ENCODE results near the gene GABARAPL1. TPM values are rescaled to one million over a fixed set of nuclear protein-coding genes. Genes with fewer than 3 reads are reported as not detected.

GABARAPL1 gene
- total RNA-seq, 1 donor from 2014 or later = 96.2 TPM

DNA sequence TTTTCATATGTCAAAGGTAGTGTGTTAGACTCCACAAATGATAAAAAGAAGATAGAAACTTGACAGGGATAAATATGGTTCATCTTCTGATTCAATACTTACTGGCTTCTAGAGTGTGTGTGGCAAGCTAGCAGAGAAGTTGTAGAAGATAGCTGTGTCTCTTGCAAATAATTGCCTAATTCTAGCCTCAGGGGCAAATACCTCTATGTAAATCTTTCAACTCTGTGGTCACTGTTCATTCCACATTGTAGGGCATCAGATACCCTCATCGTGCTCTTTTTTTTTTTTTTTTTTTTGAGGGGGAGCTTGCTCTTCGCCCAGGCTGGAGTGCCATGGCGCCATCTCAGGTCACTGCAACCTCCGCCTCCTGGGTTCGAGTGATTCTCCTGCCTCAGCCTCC is 42.5 kb upstream of the GABARAPL1 start:
- TF ChIP-seq, protein P1, sequence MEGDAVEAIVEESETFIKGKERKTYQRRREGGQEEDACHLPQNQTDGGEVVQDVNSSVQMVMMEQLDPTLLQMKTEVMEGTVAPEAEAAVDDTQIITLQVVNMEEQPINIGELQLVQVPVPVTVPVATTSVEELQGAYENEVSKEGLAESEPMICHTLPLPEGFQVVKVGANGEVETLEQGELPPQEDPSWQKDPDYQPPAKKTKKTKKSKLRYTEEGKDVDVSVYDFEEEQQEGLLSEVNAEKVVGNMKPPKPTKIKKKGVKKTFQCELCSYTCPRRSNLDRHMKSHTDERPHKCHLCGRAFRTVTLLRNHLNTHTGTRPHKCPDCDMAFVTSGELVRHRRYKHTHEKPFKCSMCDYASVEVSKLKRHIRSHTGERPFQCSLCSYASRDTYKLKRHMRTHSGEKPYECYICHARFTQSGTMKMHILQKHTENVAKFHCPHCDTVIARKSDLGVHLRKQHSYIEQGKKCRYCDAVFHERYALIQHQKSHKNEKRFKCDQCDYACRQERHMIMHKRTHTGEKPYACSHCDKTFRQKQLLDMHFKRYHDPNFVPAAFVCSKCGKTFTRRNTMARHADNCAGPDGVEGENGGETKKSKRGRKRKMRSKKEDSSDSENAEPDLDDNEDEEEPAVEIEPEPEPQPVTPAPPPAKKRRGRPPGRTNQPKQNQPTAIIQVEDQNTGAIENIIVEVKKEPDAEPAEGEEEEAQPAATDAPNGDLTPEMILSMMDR (IDR thresholded peaks at IDR 0.05; ENCODE audit: unreplicated experiment) = no peak
- Mint-ChIP-seq H3K4me3 (ENCODE audit: low read depth) (no peak overlapping the region), H3K27ac (no peak overlapping the region), H3K4me1 (ENCODE audit: low read depth) (no peaks in the 10 kb centered on the region), H3K9me3 (ENCODE audit: low read depth) (no peaks in the 10 kb centered on the region), H3K27me3 (no peaks in the 10 kb centered on the region), H3K36me3 (ENCODE audit: insufficient read depth) (no peaks in the 10 kb centered on the region)
- no peak for DNase-seq (ENCODE audit: low spot score, unreplicated experiment)

DNA sequence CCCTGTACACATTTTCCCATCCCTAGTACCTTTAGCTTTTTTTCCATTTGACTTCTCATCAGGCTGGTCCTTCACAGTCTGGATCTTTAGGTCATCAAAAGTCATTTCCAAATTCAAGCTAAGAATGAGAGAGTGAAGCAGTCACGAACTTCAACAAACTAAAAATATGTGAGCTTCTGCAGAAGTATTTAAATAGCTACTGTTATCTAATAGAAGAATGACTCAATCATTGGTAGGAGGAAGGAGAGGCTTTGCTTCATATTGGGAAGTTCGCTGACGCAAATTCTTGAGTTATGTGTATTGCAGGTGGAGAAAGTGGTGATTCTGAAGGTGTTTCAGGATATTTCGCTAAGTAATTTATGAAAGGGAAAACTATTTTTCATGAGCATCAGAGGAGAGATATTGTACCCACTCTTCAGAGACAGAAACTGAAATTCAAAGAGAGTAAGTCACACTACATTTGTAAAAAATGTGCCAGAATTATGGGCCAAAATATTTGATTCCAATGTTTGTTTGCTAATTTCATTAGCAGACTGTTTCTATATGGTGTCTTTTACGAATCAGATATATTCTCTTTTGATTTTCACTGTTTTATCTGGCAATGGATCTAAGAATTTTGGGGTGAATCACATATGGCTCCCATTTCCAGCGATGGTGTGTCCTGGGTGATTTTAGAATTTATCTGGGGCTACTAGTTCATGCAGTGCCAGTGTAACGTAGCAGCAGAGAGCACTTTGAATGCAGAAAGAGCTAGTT is 40.5 kb upstream of the GABARAPL1 start, which contains the start of gene OLR1:
OLR1 (minus strand) TSS at position 160 of the 756 bp plus-strand sequence; CDS start at position 105, 55 bp downstream.
- DNase-seq (ENCODE audit: low spot score, unreplicated experiment) = no peak
- H3K27ac Mint-ChIP-seq = no peak within 1 kb of the TSS

DNA sequence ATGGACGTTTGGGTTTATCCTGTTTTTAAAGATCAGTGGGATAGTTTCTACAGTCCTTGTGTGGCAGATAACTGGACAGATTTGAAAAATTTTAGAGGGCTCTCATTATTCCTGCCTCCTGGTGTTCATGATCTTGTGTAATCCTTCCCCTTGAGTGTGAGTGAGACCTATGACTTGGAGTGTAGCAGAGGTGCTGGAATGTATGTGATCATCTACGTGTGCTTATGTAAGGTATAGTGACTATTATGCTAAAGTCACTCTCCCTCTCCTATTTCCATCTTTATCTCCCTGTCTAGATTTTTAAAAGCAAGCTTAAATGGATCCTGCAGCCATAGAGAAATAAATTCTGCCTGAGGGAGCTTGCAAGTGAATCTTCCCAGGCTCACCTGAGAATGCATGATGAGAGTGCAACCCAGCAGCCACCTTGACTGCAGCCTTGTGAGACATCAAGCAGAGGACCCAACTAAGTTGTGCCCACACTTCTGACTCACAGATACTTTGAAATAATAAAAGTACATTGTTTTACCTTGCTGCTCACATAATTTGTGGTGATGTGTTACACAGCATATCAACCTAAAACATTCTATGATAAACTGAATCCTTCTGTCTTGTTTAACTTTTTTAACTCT is 37.6 kb upstream of the GABARAPL1 start:
- H3K4me1 Mint-ChIP-seq (ENCODE audit: low read depth) = peaks cover 9% of the 10 kb centered on the region
- no peak overlapping the region for H3K27ac Mint-ChIP-seq
- no peaks in the 10 kb centered on the region for H3K36me3 Mint-ChIP-seq (ENCODE audit: insufficient read depth)
- H3K27me3 Mint-ChIP-seq = peaks cover 9% of the 10 kb centered on the region
- TF ChIP-seq, protein P1 (IDR thresholded peaks at IDR 0.05; ENCODE audit: unreplicated experiment) = no peak
- no peak overlapping the region for H3K4me3 Mint-ChIP-seq (ENCODE audit: low read depth)
- DNase-seq (ENCODE audit: low spot score, unreplicated experiment) = no peak
- no peaks in the 10 kb centered on the region for H3K9me3 Mint-ChIP-seq (ENCODE audit: low read depth)

More for the DNA sequence above, 40.5 kb upstream of the GABARAPL1 start, which contains the start of gene OLR1:
- Mint-ChIP-seq H3K36me3 (ENCODE audit: insufficient read depth) (no peaks in the 10 kb centered on the region), H3K9me3 (ENCODE audit: low read depth) (no peaks in the 10 kb centered on the region), H3K27me3 (no peaks in the 10 kb centered on the region), H3K4me1 (ENCODE audit: low read depth) (peaks cover 9% of the 10 kb centered on the region), H3K4me3 (ENCODE audit: low read depth) (no peak within 1 kb of the TSS)
- TF ChIP-seq, protein P1 (IDR thresholded peaks at IDR 0.05; ENCODE audit: unreplicated experiment) = no peak

DNA sequence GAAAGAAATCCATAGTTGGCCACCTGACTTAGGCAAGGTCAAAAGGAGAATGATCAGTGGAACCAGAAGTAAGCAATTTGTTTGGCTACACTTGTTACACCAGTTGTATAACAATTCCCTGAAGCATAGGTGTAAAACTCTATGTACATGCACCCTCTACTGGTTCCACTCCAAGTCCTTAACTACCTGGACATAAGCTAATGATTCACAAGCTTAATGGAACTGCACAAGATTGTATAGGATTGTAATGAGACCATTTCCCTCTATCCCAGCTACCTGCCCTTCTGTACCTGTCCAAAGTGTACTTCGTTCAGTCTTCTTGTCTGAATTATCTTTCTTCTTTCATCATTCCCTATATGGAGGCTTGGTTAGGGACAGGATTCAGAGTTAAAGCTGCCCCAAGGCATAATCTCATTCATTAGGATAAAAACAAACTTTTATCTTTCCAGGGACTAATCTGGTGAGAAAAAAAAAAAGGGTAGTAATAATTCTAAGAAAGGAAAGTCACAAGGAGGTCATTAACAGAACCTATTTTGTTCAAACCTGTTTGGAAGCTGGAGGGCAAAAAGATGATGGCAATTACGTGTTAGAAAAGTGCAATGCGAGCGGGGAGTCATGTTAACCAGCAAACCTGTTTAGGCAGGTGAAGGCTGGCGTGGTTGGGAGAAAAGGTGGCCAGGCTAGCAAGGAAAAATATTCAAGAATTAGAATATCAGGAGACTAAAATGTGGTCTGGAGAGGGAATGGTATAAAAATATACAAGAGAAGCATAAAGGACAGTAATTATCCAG is 36.6 kb upstream of the GABARAPL1 start:
- no peak overlapping the region for H3K27ac Mint-ChIP-seq
- H3K4me1 Mint-ChIP-seq (ENCODE audit: low read depth) = peaks cover 9% of the 10 kb centered on the region
- no peaks in the 10 kb centered on the region for H3K9me3 Mint-ChIP-seq (ENCODE audit: low read depth)
- peaks cover 9% of the 10 kb centered on the region for H3K27me3 Mint-ChIP-seq
- DNase-seq (ENCODE audit: low spot score, unreplicated experiment) = no peak
- no peak overlapping the region for H3K4me3 Mint-ChIP-seq (ENCODE audit: low read depth)
- no peaks in the 10 kb centered on the region for H3K36me3 Mint-ChIP-seq (ENCODE audit: insufficient read depth)
- TF ChIP-seq, protein P1 (IDR thresholded peaks at IDR 0.05; ENCODE audit: unreplicated experiment) = peak; percentile 15

DNA sequence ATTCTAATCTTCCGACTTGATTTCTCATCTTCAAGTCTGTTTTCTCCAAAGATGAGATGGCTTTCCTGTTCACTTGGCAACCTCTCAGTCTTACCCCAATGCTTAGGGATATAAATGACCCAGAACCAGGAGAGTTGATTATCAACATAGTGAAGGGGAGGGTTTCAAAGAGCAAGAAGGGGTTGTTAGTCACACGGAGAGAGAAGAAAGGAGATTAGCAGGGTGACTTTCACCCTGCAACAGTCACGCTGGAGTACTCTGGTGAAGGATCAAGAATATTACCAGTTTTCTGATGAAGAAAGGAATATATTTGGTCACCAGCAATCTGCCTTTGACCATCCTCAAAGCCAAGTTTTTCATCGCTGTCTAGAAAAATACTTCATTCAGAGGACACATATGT is 33.9 kb upstream of the GABARAPL1 start, which contains the start of gene TMEM52B:
TMEM52B (plus strand) TSS at position 212 of the 400 bp plus-strand sequence. CDS start 543 bp downstream, outside the sequence.
- Mint-ChIP-seq H3K27me3 (peaks cover 9% of the 10 kb centered on the region), H3K36me3 (ENCODE audit: insufficient read depth) (no peaks in the 10 kb centered on the region), H3K9me3 (ENCODE audit: low read depth) (no peaks in the 10 kb centered on the region), H3K4me3 (ENCODE audit: low read depth) (no peak within 1 kb of the TSS), H3K27ac (no peak within 1 kb of the TSS), H3K4me1 (ENCODE audit: low read depth) (peaks cover 9% of the 10 kb centered on the region)
- TF ChIP-seq, protein P1 (IDR thresholded peaks at IDR 0.05; ENCODE audit: unreplicated experiment) = no peak
- DNase-seq (ENCODE audit: low spot score, unreplicated experiment) = no peak
